Astrocyte of the spinal cord (primary cell): Measurements from ENCODE around the gene KRTAP12-2.
"Not testable (repeated sequence)": the region's sequence is repeated elsewhere in the genome, so short reads cannot be mapped to it uniquely, and the experiment has no call there.

Experiments used
- DNase-seq: peaks from one replicate; pipeline ENCODE4 v3.0.0; 2011; ENCODE audit warnings: low read depth, low spot score
- H3K4me3 ChIP-seq: 2 replicates; pipeline ENCODE4 v1.5.1; 2011; ENCODE audit warnings: low read depth, mild to moderate bottlenecking, low read length, moderate library complexity
- in situ Hi-C: cut with HindIII; loops from 2 replicates; pipeline ENCODE4 v1.10.0; 2017; ENCODE audit warnings: low sequenced_read_pairs
- TF ChIP-seq, protein P1 (sequence below): IDR thresholded peaks from 2 replicates; pipeline ENCODE4 v1.5.1; 2012; ENCODE audit warnings: low read depth, mild to moderate bottlenecking, low read length, inconsistent platforms

The KRTAP12-2 gene

DNA sequence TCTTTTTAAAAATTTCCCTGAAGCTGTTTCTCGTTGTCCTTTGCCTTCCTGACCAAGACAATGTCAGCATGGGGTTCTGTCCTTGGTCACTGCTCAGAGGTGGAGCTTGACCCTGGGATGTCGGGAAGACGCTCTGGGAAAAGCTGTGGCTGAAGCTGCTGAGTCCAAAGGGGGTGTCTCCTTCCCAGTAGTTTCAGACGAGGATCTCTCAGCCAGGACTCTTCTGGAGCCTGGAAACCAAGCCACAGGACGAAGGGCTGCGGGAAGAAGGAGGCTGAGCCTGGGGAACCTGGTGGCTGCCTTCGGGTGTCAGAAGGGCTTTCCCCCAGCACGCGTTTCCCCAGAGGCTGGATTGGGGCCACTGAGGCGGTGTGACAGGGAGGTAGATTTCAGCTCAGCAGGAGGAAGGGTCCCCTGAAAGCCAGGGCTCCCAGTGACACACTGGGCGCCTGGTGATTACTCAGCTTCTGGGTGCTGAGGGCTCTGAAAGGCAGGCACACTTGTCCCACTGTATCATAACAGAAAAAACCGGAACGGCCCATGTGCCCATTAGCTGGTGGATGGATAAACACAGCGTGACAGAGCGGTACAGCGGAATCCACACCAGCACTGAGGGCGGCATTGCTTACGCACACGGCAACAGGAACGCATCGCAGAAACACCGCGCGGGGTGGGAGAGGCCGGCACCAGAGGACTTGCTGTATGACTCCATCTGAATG, 20.3 kb upstream of the KRTAP12-2 start:
- TF ChIP-seq, protein P1, sequence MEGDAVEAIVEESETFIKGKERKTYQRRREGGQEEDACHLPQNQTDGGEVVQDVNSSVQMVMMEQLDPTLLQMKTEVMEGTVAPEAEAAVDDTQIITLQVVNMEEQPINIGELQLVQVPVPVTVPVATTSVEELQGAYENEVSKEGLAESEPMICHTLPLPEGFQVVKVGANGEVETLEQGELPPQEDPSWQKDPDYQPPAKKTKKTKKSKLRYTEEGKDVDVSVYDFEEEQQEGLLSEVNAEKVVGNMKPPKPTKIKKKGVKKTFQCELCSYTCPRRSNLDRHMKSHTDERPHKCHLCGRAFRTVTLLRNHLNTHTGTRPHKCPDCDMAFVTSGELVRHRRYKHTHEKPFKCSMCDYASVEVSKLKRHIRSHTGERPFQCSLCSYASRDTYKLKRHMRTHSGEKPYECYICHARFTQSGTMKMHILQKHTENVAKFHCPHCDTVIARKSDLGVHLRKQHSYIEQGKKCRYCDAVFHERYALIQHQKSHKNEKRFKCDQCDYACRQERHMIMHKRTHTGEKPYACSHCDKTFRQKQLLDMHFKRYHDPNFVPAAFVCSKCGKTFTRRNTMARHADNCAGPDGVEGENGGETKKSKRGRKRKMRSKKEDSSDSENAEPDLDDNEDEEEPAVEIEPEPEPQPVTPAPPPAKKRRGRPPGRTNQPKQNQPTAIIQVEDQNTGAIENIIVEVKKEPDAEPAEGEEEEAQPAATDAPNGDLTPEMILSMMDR: no peak
- DNase-seq: no peak
- H3K4me3 ChIP-seq: no peak overlapping the region
- in situ Hi-C loops: no loop called here

DNA sequence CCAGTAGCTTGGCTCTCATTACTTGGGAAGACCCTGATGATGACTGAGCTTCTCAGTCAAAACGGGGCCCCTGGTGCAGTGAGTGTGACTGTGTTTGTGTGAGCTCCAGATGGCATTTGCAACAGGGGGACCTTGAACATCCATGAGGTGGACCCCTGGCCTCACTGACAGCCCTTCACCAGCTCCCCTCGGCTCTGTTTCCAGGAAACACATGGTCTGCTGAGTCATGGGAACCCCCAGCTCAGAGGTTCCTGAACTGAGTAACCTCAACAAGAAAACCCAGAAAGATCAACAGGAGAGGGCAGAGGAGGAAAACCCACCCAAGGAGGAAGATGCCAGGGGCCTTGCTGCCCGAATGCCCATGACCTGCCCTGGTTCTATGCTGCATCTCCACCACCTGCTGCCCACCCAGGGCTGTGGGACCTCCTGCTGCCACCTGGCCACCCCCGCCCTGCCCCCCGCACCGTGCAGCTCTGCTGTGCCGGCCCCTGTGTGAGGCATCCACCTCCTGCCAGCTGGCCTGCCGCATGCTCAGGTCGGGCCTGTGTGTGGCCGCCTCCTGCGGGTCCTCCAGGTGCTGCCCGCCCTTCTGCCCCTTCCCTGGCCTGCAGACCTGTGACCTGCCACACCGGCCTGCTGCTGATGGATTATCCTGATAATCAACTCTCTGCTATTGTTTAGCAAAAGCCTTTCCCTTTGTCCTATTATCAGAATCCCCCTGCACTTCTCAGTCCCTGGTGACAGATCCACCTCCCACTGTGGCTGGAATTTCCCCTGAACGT, 19.5 kb upstream of the KRTAP12-2 start:
- in situ Hi-C loops: no loop called here
- H3K4me3 ChIP-seq: no peak overlapping the region
- TF ChIP-seq, protein P1: no peak
- no peak for DNase-seq

DNA sequence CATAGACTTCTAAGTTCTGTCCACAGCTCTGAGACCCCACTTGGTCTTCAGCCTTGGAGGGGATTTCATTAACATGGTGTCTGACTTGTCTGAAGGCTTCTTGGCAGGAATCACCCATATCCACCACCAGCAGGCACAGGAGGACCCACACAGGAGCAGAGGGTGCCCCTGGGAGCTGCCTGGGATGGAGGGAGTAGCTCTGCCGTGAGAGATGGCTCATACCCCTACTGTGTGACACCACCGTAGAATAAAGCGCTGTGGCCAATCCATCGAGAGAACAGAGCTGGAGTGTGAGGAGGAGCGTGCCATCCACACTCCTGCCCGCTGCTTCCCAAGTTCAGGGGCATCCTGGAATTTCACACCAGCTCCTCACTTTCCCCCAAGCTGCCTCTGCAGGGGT, 18.3 kb upstream of the KRTAP12-2 start:
- DNase-seq, in situ Hi-C loops, H3K4me3 ChIP-seq: not testable (repeated sequence)

DNA sequence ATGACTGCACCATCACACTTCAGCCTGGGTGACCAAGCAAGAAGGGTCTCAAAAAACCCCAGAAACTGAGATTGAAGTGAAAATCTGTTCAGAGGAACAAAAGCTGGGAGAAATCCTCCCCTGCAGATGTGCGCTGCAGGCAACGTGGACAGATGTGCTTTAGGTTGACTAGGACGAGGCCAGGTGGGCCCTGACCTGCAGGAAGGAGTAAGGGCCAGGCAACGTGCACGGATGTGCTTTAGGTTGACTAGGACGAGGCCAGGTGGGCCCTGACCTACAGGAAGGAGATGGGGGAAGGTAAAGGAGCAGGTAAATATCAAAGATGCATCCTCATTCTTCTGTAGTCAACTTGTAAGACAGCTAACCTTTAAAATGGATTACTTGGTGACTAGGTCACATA, 17.8 kb upstream of the KRTAP12-2 start:
- in situ Hi-C loops: no loop called here
- H3K4me3 ChIP-seq: no peak overlapping the region
- DNase-seq: no peak
- TF ChIP-seq, protein P1: no peak

DNA sequence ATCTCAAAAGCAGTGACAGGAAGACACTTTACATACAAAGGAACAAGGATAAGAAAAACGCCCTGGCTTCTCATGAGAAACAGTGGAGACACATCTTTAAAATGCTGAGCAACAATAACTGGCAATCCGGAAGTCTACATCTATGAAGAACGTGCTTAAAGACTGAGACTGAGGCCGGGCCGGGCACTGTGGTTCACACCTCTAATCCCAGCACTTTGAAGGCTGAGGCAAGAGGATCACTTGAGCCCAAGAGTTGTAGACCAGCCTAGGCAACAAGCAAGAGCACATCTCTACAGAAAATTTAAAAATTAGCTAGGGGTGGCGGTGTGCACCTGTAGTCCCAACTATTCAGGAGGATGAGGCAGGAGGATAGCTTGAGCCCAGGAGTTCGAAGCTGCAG, 17.4 kb upstream of the KRTAP12-2 start:
- in situ Hi-C loops: no loop called here

DNA sequence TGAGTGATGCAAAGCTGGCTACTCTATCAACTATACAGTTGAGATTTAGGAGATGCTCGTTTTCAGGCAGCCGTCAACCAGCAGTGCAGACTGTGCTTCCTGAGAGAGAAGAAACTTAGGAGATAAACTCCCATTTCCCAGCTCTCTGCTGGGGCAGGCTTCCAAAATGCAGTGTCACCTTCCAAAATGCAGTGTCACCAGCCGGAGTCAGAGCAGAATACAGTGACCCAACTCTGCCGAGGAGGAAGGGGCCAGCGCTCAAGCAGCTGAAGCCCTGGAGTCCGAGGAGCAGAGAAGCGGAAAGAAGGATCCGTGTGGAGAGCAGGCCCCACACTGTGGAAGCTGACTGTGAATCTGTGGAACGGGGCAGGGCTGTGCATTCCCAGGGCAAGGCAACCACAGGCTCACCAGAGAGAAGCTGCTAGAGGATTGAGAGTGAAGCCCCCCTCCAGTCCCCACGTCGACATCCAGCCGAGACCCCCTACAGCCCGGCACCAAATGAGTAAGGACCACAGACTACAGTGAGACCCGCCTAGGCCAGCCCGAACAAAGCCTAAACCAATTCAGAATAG, 15.9 kb upstream of the KRTAP12-2 start:
- in situ Hi-C loops: no loop called here
- TF ChIP-seq, protein P1: no peak
- no peak for DNase-seq
- H3K4me3 ChIP-seq: no peak overlapping the region

More for the DNA sequence above, 17.4 kb upstream of the KRTAP12-2 start:
- DNase-seq: no peak
- H3K4me3 ChIP-seq: no peak overlapping the region
- TF ChIP-seq, protein P1: no peak
